SH-SY5Y (cell line): ENCODE results near the gene DNAJB8.

Experiments
- GATA2 ChIP-seq: IDR thresholded peaks from 2 replicates; pipeline ENCODE4 v1.6.1; 2011; ENCODE audit warnings: mild to moderate bottlenecking, low read depth, low read length
- GATA3 ChIP-seq: IDR thresholded peaks from 2 replicates; pipeline ENCODE4 v1.6.1; 2011; ENCODE audit warnings: low read depth, mild to moderate bottlenecking, low read length, moderate library complexity

- TF ChIP-seq GATA2 (no peak), GATA3 (no peak)
Measured at GRCh38 chr3:128416578-128417211, 50.0 kb downstream of the DNAJB8 start.
